ENCODE measurements around the gene WWC2.
"Not testable (repeated sequence)": the region's sequence is repeated elsewhere in the genome, so short reads cannot be mapped to it uniquely, and the experiment has no call there.

WWC2 gene

DNA sequence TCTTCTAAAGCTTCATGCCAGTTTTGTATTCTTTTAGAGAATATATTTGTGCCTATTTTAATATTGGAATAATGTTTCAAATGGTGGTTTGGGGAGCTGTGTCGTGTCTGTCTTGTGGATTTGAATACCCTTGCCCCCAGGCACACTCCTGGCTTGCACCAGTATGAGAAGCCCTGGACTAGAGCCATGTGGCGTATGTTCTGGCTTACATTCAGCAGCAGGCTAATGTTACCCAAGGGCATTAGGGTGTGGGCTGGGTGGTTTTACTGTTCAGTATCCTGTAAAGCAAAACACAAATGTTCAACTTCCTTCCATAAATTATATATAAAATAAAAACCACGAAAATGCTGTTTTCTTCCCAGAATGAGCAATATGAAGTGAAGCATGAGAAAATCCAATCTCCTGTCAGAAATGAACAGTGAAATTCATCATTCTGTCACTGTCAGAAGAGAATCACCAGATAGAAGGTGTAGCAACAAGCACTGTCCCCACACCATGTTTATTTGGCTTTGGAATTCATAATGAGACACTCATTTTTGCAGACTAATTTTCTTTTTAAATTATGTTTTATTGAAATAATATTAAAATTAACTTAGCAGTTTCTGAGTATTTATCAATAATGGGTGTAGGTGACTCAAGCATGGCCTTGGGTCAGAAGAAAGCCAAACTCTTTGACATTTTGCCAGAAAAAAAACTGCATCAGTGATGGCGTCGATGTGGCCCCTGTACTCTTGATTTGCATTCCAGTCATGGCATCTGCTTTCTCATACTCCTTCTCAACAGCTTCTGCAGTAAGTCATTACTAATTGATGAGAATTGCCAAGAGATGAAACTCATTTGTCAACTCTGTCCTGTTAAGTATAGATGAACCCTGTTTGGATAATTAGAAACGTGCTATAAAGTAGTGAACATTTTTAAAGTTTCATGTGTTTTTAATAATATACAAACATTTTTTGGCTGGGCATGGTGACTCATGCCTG lies 43.8 kb downstream of the WWC2 start:
- no peak for DNase-seq (ENCODE audit: low read depth)

DNA sequence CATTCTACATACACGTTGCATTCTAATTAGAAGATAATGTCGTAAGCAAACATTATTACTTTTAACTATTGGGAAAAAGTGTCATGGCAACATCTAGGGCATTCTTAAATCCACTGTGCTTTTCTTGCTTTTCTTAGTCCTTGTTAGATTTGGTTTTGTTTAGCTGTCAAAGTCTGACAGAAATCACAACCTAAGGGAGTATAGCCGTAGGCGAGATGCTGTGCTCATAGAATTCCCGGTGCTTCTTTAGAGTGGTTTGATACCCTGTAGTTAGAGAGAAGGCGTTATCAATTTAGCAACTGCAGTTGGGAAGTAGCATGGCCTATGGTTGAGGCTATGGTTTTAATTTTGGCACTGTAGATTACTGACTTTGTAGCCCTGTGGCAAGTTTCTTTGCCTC lies 45.7 kb downstream of the WWC2 start:
- DNase-seq (ENCODE audit: low read depth) = no peak

DNA sequence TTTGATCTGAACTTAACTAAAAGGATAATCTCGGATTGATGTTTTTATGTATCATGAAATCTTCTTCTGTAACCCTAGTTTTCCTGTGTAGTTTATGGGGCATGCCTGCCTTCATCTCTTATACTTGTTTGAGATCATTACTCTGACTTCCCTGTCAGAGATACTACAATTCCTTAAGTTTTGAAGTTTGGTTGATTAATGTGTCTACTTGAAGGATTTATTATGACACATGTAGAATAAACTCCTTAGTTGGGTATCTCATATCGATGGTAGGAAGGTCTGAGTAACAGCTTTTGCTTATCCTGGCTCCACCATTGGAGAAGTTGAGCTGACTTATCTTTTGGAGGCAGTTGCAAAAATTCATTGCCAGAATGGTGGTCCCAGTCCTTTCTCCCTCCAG lies 46.7 kb downstream of the WWC2 start:
- no peak for DNase-seq (ENCODE audit: low read depth)

DNA sequence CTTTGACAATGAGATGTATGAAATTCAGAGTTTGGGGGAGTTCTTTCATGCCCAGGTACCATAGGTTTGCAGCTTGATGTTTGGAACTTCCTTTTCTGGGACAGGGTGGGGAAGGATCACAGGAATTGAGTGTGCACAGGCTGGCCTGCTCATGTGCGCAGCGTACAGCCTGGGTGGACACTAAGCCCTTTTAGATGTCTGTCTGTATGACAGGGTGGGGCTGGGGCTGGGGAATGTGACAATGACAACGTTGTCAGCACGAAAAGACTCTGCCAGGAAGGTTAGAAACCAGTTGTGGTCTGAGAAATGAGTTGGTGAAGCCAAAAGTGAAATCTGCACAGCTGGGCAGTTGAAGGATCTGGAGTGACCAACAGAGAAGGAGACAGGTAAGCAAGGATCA lies 47.4 kb downstream of the WWC2 start:
- no peak for DNase-seq (ENCODE audit: low read depth)

DNA sequence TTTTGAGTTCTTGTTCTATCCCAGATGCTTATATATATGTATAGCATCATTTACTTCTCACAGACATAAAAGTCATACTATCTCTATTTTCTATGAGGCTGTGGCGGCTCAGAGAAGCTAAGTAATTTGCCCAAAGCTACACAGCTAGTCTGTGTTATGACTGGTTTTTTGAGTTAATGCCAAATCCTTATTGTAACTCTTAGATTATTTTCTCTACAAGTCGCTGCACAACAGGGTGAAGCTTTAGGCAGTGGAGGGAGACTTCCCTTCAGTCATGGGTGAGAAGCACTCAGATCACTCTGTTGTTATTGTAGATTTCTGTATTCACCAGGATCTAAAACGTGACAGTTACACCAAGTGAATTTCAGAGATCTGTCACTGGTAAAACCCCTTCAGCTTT lies 48.1 kb downstream of the WWC2 start:
- DNase-seq (ENCODE audit: low read depth) = no peak

DNA sequence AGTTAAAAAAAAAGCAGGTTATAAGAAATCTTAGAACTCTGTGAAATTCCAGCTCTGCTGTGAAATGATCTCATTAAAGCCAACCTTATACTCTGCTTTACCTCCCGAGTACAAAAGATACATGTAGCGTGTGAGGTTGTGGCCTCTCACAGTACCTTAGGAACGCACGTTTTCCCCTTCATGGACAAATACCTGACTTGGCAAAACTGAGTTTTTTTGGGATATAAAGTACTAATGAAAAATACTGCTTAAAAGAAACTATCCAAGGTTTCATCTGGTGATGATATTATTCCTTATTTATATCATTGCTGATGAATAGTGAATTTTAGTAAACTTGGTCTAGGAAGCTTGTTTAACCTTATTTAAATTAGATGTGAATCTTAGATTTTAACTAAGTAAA lies 48.9 kb downstream of the WWC2 start:
- no peak for DNase-seq (ENCODE audit: low read depth)

DNA sequence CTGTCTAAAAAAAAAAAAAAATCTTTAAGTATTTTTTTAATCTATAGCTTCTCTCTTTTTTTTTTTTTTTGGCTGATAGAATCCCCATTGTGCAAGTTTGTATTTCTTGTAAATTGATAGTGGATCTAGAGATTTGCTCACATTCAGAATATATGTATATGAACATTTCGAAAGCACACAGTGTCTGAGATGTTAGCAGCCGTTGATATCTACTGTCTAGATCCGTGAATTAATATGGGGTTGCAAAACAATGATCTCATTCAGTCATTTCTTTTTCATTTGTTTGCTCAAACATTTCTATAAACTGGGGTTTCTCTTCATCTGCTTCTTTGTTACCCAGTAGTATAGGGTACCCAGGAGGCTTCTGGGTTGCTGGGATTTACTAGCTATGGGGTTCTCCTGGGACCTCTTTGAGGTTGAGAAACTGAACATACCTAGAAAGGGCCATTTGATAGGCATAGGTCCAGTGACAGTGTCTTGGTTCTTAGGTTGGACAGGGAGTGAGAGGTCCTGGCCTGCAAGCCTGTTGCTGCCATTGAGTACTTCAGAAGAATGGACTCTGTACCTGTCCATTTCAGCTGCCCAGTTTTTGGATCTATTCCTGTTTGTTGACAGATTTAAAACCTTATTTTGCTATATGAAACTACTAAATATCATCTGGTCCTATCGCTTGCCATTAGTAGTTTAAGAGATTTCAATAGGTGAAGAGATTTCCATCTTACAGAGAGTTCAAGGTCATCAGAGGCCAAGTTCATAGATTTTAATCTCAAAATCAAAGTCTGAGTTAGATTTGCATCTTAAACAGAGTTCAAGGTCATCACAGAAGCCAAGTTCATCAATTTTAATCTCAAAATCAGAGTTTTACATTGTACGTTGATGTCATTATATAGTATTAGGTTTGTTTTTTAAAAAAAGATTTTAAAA lies 50.8 kb downstream of the WWC2 start:
- no peak for DNase-seq (ENCODE audit: low read depth)

DNA sequence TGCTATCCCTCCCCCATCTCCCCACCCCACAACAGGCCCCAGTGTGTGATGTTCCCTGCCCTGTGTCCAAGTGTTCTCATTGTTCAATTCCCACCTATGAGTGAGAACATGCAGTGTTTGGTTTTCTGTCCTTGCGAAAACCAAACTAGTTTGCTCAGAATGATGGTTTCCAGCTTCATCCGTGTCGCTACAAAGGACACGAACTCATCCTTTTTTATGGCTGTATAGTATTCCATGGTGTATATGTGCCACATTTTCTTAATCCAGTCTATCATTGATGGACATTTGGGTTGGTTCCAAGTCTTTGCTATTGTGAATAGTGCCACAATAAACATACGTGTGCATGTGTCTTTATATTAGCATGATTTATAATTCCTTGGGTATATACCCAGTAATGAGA lies 51.6 kb downstream of the WWC2 start:
- not testable (repeated sequence) for DNase-seq (ENCODE audit: low read depth)

DNA sequence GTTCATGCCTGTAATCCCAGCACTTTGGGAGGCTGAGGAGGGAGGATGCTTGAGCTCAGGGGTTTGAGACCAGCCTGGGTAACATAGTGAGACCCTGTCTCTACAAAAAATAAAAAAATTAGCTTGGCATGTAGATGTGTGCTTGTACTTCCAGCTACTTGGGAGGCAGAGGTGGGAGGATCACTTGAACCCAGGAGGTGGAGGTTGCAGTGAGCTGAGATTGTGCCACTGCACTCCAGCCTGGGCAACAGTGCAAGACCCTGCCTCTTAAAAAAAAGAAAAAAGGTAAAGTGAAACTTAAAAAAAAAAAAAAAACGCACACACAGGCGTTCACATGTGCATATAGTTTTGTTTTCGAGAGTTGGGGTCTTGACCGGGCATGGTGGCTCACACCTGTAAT lies 53.2 kb downstream of the WWC2 start:
- not testable (repeated sequence) for DNase-seq (ENCODE audit: low read depth)

DNA sequence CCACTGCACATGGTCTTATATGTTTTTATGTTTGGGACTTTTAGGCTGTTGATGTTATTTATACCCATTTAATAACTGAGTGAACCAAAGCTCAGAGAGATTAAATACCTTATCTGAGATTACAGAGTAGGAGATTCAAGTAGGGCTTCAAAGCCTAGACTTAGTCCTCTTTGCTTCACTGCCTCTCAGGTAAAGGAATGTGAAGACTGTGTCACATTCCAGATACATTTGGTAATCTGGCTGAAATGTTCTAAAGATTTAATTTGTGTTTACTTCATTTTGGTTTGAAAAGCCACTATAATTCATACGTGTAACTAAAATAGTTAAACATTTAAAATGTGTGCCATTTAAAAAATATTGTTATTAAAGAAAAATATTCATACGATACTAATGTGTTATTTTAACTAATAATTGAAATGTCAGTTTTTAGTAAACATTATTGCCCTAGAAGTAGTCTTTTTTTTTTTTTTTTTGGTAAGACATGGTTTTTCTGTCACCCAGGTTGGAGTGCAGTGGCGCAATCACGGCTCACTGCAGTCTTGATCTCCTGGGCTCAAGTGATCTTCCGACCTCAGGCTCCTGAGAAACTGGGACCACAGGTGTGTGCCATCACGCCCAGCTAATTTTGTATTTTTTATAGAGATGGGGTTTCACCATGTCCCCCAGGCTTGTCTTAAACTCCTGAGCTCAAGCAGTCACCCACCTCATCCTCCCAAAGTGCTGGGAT lies 54.3 kb downstream of the WWC2 start:
- DNase-seq (ENCODE audit: low read depth) = no peak

DNA sequence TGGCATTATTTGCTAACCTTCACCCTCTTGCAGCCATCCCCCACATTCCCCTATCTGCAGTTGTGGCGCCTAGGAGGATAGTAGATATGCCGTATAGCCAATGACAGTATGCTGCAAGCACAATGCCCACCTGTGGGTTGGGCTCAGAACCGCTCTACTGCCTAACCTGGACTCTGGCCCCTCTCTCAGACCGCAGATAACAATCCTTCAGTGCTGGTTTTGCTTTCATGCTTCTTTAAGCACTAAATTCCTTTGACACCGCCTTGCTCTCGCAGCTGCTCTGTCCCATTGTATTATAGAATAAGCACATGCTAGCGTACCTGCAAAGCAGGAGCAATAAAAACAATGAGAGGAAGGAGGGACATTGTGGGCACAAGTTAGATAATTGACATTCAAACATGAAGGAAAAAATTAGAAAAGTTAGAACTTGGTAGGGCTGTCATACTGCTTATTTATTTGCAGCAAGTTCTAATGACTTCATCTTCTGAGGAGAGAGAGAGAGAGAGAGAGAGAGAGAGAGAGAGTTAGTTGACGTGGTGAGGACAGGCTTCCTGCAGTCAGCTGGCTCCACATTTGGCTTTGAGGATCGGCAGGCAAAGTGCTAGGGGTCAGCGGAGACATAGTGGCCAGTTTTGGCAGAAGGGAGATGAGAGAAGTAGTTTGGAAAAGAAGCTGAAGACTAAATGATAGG lies 55.8 kb downstream of the WWC2 start:
- no peak for DNase-seq (ENCODE audit: low read depth)

DNA sequence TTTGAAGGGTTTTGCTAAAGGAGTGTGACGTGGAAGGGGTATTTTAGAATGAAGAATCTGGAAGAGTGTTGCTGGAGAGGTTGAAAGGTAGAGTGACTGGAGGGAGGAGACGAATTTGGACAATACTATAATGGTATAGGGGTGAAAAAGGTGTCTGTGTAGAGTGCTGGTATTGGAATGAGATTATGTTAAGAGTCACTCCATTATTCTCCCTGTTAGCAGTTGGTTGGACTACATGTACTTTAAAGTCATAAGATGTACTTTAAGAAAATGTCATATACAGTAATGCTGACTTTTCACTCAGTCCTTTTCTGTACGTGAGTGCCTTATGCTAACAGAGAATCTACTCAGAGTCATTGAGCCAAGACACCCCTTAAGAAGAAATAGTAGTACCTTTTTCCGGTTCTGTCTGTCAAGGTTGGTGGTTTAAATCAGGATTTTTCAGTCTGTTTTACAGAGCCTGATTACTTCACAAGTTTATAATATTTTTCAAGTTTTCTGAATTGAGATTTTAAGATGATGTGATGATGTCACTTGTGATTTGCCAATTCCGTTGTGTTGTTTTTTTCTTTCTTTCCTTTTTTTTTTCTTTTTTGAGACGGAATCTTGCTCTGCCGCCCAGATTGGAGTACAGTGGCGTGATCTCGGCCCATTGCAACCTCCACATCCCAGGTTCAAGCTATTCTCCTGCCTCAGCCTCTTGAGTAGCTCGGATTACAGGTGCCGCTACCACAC lies 56.6 kb downstream of the WWC2 start:
- no peak for DNase-seq (ENCODE audit: low read depth)

DNA sequence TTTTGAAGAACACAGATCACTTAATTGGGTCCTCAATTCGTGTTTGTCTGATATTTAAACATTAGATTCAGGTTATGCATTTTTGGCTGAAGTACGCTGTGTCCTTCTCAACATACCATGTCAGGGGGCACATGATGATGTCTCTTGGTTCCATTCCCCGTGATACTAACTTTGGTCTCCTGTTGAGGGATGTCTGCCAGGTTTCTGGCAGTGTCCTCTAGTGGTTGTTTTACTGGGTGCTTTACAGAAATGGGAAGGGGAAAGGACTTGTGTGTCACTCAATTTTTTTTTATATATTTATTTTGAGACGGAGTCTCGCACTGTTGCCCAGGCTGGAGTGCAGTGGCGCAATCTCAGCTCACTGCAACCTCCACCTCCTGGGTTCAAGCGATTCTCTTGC lies 58.2 kb downstream of the WWC2 start:
- DNase-seq (ENCODE audit: low read depth) = no peak

DNA sequence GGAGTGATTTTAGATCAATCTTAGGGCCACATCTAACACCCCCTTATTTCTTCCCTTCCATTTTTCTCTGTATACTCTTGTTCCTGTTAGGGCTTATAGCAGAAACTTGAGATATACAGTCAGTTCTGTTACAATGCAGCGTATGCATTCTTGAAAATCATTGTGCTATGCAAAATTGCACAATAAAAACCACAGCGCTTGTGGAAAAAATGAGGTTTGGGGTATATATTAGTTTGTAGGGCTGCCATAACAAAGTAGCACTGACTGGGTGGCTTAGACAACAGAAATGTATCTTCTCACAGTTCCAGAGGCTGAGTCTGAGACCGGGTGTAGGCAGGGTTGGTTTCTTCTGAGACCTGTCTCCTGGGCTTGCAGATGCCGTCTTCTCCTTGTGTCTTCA lies 59.0 kb downstream of the WWC2 start:
- DNase-seq (ENCODE audit: low read depth) = no peak

DNA sequence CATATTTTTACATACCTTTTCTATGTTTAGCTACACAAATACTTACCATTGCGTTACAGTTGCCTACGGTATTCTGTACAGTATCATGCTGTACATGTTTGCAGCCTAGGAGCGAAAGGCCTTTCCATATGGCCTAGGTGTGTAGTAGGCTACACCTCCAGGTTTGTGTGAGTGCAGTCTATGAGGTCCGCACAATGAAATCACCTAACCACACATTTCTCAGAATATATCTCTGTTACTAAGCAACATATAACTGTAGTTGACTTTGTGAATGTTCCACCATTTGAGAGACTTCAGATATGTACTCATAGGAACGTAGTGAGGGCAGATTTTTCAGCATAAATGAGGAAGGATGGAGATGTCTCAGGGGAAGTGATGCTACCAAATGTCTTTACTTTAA lies 62.6 kb downstream of the WWC2 start:
- DNase-seq (ENCODE audit: low read depth) = no peak

DNA sequence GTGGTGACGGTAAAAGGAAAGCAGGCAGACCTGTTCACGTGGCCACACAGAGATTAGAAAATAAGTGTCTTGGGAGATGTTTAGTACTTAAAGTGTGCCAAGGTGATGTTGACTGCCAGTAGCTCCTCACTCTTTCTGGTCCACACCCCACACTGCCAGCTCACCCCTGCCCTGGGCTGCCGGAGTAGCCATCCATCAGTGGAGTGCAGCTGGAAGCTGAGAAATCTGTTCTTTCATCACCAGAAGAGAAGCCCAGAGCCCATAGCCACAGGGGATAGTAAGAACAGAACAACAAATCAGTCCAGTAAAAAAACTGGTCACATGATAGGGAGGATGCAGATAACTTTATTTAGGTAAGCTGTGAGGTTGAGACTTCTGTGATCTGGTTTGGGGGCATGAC lies 64.1 kb downstream of the WWC2 start:
- no peak for DNase-seq (ENCODE audit: low read depth)

DNA sequence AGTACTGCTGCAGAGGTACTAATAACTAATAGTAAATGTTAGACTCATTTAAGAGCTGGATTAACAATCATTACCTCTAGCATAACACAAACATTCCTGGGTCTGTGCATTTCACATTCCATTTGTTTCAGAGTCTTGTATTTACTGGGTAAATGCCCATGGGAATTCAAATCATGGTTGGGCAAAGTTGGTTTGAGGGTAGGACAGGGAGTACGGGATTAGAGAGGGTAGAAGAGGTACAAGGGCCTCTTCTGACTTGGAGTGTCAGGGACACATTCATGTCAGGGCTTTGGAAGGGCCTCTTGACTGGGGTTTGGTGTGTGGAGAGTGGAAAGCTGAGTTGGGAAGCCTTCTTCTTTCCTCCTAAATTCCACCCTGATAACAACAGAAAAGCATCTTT lies 65.9 kb downstream of the WWC2 start:
- DNase-seq (ENCODE audit: low read depth) = no peak

DNA sequence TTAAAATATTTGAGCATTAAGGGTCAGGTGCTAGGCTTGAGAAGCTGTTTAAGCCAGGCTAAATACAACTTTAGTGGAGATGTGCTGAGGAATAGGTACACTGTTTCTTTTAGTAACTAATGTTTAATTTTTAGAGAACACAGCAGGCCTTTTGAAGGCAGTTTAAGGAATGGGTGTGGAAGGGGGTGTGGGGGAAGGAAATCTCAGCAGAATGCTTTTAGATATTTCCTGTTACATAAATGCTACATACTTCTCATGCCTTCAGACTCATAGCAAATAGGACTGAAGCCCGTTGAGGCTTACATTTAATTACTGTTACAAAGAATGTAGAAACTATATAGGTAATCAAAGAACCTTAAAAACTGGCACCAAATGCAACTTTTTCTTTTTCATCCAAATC lies 66.3 kb downstream of the WWC2 start:
- DNase-seq (ENCODE audit: low read depth) = no peak

DNA sequence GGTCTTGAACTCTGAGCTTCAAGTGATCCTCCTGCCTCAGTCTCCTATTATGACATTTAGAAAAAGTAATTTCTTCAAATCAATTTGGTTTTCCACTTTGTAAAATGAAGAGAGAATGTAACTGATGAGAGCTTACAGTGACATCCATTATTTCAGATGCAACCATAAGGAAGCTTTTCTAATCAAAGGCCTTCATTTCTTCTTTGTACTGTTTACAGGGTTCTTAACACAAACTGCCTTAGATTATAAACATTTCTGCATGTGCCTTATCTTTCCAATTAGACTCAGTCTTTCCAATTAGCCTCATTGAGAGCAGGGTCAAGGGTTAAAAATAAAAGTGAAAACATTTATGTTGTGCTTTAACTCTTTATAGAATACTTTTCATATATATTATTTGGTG lies 71.8 kb downstream of the WWC2 start:
- no peak for DNase-seq (ENCODE audit: low read depth)

DNA sequence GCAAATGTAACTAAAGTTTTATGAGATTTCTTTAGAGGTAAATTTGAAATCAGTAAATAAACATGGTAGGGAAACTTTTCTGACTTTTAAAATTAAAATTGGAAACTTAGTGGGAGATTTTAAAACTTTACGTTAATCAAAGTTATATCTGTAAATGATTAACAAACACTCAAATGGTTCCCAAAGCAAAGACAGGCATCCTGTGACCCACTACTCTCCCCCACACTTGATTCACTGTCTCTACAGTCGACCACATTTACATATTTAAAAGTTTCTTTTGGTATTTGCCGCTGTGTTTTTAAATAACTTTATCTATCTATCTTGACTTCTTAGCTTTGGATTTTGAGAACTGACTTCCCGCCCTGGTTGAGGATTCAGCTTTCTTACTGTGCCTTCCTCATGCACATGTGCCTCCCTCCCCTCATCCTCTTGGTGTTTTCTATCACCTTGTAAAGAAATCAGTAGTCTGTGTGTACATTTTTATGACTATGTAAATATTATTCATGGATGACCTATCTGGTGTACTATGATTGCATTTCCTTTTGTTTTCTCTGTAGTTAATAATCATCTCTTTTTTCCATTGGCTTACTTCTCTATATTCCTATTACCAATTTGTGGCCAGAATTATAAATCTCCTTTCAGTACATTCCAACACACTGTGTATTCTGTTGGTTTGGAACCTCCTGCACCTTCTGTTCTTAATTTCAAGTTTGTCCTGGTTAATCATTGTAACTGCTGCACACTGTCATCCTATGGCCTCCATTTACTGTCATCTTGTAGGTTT lies 72.6 kb downstream of the WWC2 start:
- DNase-seq (ENCODE audit: low read depth) = no peak

Data from activated T-cell treated with anti-CD3 and anti-CD28 coated beads for 24 hours (primary cell).